ENCODE results near the gene GOLT1A.

The GOLT1A gene

GRCh38 chr1:204153667-204154066 is 60.1 kb downstream of the GOLT1A start:
- DNase-seq, result no peak

GRCh38 chr1:204152310-204153044 is 61.3 kb downstream of the GOLT1A start:
- no peak for DNase-seq

GRCh38 chr1:204151552-204152309 is 62.1 kb downstream of the GOLT1A start, which contains the start of gene ETNK2:
Gene ETNK2, minus strand, starts transcription at chr1:204152044. Its CDS starts 192 bp downstream, at chr1:204151852.
- no peak for DNase-seq

GRCh38 chr1:204150702-204151551 is 62.9 kb downstream of the GOLT1A start:
- no peak for DNase-seq

GRCh38 chr1:204149635-204150565 is 63.9 kb downstream of the GOLT1A start:
- DNase-seq, result no peak

GRCh38 chr1:204149107-204149506 is 64.7 kb downstream of the GOLT1A start:
- no peak for DNase-seq

All from hematopoietic multipotent progenitor cell treated with erythropoietin and hydrocortisone succinate and interleukin-3 and kit ligand, for 8 days (in vitro differentiated cells).